ENCODE data around the gene MYO9A.

DNA sequence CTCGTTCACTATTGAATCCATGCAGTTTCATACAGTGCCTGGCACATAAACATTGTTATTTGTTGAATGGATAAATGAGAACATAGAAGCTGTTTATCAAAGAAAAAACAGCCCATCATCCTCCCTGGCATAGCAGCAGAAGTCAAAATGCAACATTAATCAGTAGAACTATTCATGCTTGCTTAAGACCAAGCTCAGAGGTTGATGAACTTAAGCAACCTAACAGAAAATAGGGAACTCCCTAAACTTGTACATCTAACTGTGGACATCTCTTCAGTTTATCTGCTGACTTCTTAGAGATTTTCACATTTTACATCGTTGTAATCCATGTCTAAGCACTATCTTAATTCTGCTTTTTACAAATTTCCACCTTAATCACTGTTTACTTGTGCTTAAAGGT, 29.5 kb upstream of the MYO9A start:
- TF ChIP-seq, protein P1, sequence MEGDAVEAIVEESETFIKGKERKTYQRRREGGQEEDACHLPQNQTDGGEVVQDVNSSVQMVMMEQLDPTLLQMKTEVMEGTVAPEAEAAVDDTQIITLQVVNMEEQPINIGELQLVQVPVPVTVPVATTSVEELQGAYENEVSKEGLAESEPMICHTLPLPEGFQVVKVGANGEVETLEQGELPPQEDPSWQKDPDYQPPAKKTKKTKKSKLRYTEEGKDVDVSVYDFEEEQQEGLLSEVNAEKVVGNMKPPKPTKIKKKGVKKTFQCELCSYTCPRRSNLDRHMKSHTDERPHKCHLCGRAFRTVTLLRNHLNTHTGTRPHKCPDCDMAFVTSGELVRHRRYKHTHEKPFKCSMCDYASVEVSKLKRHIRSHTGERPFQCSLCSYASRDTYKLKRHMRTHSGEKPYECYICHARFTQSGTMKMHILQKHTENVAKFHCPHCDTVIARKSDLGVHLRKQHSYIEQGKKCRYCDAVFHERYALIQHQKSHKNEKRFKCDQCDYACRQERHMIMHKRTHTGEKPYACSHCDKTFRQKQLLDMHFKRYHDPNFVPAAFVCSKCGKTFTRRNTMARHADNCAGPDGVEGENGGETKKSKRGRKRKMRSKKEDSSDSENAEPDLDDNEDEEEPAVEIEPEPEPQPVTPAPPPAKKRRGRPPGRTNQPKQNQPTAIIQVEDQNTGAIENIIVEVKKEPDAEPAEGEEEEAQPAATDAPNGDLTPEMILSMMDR (IDR thresholded peaks at IDR 0.05) = no peak
- no peak for TF ChIP-seq POLR2AphosphoS5 (IDR thresholded peaks at IDR 0.05; ENCODE audit: low read depth, low read length)
- no peak for TF ChIP-seq TCF7L2 (IDR thresholded peaks at IDR 0.05; ENCODE audit: low read depth, low read length)

All from Panc1 (cell line).